Panc1 (cell line): Measurements from ENCODE around the gene PSMB11.

Source experiments
- CTCF ChIP-seq: fragments of 450-650 bp; IDR thresholded peaks from 2 replicates; pipeline ENCODE4 v1.5.1; 2017; ENCODE audit warnings: mild to moderate bottlenecking
- POLR2AphosphoS5 ChIP-seq: IDR thresholded peaks from 2 replicates; pipeline ENCODE4 v1.6.1; 2012; ENCODE audit warnings: mild to moderate bottlenecking, low read depth, low read length, moderate library complexity
- REST ChIP-seq, 2 experiments: IDR thresholded peaks; 2 replicates each; pipeline ENCODE4 v1.6.1; 2011 to 2012; ENCODE audit warnings: low read depth in 2 of 2, control low read depth in 1 of 2, low read length in 1 of 2, mild to moderate bottlenecking in 1 of 2, moderate library complexity in 1 of 2; ENCODE audit not compliant: insufficient read depth in 1 of 2
- SIN3A ChIP-seq: IDR thresholded peaks from 2 replicates; pipeline ENCODE4 v1.6.1; 2012; ENCODE audit warnings: low read depth, mild to moderate bottlenecking, low read length, moderate library complexity, borderline replicate concordance; ENCODE audit not compliant: insufficient read depth
- TCF7L2 ChIP-seq: IDR thresholded peaks from 2 replicates; pipeline ENCODE4 v1.6.1; 2011; ENCODE audit warnings: mild to moderate bottlenecking, low read depth, low read length, inconsistent platforms

- TF ChIP-seq CTCF (no peak), SIN3A (no peak), POLR2AphosphoS5 (no peak), TCF7L2 (no peak), REST (IDR thresholded peaks at IDR 0.05; ENCODE audit: insufficient read depth in 1 of 2, low read depth in 2 of 2, low read length in 1 of 2) (no peak)
These were observed 28.5 kb downstream of the PSMB11 start for GRCh38 chr14:23070262-23071129.
